Measurements from ENCODE around the gene SPRED3. TPM values are rescaled to one million over a fixed set of nuclear protein-coding genes. Genes with fewer than 3 reads are reported as not detected.

SPRED3 gene
- total and polyA plus RNA-seq, 2 of the 8 experiments (the other 6 are each of a cell fraction or from before 2014, with no cell fraction given): 8.1 to 10.3 TPM

DNA sequence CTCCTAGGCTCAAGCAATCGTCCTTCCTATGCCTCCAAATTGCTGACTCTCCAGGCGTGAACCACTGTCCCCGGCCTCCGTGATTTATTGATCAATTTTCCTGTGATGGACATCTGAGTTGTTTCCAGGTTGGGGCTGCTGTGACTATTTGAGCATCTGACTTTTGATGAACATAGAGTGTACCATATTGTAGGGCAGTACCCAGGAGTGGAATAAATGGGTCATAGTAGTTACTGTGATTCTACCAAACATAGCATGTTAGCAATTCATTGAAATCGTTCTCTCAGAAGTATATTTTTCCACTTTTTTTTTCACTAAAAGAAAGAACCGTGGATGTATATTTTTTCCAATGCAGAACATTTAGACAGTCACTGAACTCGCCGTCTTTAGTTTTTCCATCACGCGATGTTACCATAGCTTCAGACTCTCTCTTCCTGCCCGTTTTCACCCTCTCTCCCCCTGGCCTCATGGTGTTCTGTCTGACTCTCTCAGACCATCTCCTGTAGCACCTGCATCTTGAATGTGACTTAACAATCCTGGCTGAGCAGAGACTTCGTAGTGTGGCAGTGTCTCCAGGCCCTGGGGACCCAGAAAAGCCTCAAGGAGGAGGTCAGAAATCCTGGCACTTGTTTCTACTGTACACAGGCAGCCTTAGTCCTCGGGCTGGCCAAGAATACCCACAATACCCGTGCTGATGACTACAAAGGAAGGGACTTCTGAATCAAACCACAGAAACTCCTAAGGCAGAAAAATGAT lies 40.7 kb downstream of the SPRED3 start (continued):
- TF ChIP-seq RNF2 (IDR thresholded peaks at IDR 0.05; ENCODE audit: borderline replicate concordance, low read depth, low read length, missing control alignments, poor library complexity, severe bottlenecking) (no peak), USF2 (IDR thresholded peaks at IDR 0.05; ENCODE audit: low read length) (no peak), RBBP5 (IDR thresholded peaks at IDR 0.05; ENCODE audit: borderline replicate concordance, low read depth, low read length) (no peak)
- TF ChIP-seq, protein P1, sequence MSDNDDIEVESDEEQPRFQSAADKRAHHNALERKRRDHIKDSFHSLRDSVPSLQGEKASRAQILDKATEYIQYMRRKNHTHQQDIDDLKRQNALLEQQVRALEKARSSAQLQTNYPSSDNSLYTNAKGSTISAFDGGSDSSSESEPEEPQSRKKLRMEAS (IDR thresholded peaks at IDR 0.05): no peak
